Anterior cingulate cortex (tissue), 58 donors: ENCODE measurements around the gene PTPRC.

Experiments
- DNase-seq, 58 donors: peaks; one replicate each; lab custom pipeline; 2025; lab: John Stamatoyannopoulos, UW

The PTPRC gene

GRCh38 chr1:198641501-198641900, 2.7 kb downstream of the PTPRC start:
- no peak for DNase-seq

GRCh38 chr1:198641966-198642668, 3.3 kb downstream of the PTPRC start:
- no peak for DNase-seq

- DNase-seq: no peak
Observed at GRCh38 chr1:198642983-198643382, 4.1 kb downstream of the PTPRC start.

DNA sequence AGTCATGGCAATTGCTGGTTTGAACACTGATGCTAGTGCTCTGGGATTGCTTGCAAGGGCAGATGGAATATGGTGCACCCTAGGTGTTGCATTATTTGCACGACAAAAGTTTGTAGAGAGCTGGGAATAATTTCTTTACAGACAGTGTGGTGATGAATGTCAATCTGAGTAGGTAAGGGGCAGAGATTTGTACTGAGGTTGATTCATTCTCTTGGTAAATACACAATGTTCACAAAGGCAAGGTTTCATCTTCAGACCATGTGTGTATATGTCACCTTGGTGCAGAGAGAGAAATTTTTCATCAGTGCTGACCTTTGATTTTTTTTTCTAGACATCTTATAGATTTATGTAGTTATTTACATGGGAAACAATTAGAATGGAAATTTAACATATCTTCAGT, 5.0 kb downstream of the PTPRC start:
- no peak for DNase-seq

GRCh38 chr1:198647055-198647454, 8.2 kb downstream of the PTPRC start:
- no peak for DNase-seq

GRCh38 chr1:198648592-198648991, 9.8 kb downstream of the PTPRC start:
- DNase-seq: no peak

DNA sequence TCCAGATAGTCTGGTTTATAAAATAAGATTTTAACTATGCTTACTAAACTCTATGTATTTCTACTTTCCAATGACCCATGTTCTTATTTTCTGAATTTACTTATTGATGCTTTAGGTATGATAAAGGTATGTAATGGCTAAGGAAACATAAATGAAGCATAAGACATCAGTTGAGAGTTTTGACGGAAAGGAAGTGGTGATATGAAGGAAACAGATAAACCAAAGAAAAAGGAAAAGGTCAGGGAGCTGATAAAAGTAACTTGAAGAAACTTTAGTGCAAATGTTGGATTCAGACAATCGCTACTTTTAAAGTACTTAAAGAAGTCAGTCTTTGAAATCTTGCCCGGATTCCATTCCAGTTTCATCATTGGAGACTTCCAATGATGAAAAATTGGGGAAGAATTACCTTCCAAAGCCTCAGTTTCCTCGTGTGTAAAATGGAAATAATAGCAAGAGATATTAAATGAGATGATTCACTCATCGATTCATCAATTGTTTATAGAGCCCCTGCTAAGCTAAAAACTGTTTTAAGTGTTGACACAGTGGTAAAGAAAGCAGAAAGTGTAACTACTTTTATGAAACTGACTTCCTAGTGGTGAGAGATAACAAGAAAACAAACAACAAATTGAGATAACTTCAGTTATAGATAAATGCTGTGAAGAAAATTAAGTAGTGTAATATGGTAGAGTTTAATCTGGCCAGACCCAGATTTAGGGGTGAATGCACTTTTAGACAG, 10.6 kb downstream of the PTPRC start:
- DNase-seq: no peak

DNA sequence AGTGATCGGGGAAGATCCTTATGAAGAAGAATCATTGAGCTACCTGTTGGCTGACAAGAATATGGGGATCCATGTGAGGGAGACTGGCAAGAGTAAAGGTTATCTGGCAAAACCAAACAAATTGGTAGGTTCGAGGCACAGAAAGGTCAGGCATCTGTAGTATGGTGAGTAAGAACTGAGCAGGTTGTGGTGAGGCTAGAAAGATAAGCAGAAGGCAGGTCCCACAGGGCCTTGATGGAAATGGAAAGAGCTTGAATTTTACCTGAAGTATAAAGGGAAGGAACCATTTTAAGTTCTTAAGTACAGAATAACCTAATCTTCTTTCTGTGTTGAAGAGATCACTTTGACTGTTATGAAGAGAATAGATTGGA, 11.1 kb downstream of the PTPRC start:
- no peak for DNase-seq

DNA sequence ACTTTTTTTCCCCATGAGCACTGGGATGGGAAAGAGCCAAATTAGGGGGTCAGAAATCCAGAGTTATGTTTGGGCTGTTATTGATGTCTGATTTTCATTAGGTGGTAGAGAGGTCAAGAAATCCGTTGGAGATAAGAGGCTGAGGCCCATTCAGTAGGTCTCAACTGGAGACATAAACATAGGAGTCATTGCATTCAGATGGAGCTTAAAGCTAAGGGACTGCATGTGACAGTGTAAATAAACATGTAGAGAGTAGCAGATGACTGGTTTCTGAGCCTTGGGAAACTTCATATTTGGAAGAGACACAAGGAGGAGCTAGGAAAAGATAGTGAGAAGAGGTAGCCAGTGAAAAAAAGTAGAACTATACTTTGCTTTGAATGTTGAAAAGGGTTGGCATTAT, 11.7 kb downstream of the PTPRC start:
- no peak for DNase-seq

- DNase-seq: no peak
Observed at GRCh38 chr1:198651650-198652400, 13.0 kb downstream of the PTPRC start.

DNA sequence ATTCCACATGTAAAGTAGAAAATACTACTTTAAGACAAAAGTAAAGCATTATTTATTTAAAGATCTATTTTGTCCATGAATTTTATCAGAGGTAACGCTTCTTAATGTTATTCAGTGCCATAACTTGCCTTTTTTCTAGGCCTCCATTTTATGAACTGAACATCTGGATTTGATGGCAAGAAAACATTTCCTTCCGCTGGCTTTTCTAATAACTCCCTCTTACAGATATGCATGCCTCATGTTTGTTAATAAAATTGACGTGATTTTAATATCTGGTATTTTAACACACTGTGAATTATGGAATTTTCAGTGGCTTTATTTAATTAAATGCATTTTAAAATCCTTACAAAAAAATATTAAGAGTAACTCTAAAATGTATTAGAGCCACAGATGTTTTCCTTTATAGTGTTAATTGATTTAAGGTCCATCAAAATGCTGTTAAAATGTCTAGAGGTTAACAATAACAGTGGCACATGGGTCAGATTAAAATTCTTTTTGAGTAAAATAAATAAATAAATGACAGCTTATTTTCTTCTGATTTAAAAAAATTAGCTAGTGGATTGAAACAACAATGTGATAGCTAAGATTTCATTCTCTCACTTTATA, 15.1 kb downstream of the PTPRC start:
- no peak for DNase-seq

DNA sequence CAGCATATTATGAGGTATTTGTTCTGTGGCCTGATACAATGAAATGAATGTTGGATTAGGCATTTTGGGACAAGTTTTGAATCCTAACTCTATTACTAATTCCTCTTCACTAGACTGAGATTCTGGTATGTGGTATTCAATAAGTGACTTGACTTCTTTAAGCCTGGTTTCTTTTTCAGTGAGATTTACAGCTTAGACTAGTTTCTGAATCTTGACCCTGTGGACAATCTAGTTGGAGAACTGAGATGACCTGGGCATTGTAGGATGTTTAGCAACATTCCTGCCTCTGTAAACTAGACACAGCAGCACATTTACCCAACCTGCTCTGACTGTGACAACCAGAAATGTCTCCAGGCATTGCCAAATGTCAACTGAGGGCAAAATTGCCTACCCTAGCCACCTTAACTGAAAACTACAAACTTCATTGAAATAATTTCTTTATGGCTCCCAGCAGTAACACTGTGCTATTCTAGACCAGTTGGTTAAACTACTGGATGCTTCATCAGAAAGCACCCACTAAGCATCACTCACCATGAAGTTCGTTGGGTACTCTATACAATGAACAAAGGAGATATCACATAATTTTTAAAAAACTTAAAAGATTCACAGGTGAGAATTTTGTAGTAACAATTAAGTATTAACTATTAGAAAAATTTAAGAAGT, 16.8 kb downstream of the PTPRC start:
- DNase-seq: no peak

GRCh38 chr1:198656500-198656932, 17.7 kb downstream of the PTPRC start:
- peak in 3 of 58 donors; percentile 8 to 27 (median 17) for DNase-seq

- no peak for DNase-seq
Observed at GRCh38 chr1:198657550-198658064, 18.8 kb downstream of the PTPRC start.

DNA sequence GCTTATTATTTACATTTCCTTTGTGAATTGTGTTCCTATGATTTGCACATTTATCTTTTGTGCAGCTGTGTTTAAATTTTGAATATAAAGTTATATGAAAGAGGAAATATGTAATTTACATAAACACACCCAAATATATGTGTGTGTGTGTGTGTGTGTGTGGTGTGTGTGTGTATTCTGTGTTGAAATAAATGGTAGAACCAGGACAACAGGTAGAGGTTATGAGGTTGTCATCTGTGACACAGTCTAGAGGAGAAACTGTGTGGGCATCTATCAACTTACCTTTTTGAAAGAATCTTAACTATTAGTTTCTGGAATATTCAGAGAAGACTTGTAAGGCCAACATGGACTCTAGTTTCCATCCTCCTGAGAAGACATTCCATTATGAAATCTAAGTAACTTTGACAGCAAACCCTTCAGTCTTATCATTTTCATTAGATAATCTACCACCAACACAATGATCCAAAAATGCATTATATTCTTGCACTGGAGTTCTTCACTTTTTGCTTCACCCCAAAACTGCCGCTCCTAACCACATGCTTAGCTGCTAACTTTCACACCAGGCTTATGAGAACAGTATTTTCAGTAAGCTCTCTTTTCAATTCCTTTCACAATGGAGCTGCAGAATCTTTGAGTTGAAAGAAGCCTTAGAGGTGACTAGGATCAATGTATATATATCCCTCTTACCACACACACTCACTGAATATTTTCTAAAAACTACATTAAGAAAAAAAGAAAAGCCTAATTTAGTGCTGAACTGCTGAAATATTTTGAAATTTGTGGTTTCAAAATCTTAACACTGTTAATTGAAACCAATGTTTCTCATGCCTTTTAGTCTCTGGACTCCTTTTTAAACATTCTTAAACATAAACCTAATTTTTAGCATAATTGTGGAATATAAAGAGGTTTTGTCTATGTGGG, 21.8 kb downstream of the PTPRC start:
- no peak for DNase-seq

DNA sequence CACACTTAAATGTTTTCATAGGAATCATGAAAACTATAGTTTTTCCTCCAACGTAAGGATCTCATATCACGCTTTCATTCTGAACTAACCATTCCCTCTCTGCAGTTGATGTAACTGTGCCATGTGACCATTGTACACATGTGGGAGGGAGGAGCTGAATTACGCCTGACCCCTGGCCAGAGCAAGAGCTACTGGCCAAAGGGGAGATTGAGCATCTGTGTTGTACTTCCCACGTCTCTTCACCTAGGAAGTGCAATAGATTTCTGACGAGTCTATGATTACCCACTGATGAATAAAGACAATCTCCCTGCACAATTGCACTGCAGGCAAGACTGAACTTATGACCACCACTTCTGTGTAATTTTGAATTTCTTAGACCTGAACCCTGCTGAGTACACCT, 24.0 kb downstream of the PTPRC start:
- no peak for DNase-seq

- DNase-seq: no peak
Observed at GRCh38 chr1:198664068-198664788, 25.4 kb downstream of the PTPRC start.

DNA sequence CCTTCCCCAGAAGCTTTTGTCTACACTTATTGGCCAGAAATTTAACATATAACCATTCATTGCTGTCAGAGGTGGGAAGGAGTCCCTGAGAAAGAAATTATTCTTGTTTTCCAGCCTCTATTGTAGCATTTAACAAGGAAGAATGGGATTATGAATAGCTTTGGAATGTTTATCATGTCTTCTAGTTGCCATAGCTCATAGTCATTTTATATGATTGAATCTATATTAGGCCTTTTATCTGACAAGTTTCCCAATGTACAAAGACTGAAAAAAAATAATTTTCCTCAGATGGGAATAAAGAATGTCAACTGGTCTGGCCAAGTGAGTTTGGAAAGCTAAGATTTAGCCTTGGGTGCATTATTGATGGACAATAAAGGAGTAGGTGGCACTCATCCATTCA, 28.3 kb downstream of the PTPRC start:
- no peak for DNase-seq

DNA sequence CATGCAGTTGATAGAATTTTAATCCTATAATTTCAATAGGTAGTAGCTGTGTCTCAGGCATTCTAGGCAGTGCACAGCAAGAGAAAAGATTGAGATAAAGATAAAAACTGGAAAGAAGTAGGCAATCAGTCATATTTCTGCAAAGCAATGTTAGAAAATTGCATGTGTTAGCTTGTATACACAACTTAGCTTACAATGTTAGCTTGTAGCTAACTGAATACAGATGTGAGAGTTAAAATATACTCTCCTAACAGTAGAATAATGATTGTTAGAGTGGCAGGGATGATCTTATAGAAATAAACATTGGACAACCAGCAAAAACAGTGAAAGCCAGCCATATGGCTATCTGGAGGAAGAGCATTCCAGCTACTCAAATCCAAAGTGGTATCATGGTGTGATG, 29.0 kb downstream of the PTPRC start:
- DNase-seq: no peak
